ENCODE measurements around the gene ZFYVE1.

The ZFYVE1 gene

DNA sequence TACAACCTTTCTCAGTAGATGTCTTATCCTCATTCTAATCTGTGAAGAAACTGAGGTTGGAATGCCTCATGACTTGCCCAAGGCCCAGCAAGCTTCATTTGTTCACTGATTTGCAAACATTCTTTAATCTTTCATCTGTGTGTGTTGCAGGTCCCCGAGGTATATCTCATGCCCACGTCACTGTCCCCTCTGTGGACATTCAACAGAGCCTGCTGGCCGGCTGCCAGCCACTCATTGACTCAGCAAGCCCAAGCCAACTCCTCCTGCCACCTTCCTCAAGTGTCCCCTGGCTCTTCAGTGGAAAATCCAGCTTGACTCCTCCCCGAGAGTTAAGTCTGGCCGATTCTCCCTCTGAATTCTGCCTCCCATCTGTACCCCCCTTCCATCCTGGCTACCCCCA lies 102.6 kb downstream of the ZFYVE1 start:
- no peak for DNase-seq (ENCODE audit: low read depth, low spot score)

DNA sequence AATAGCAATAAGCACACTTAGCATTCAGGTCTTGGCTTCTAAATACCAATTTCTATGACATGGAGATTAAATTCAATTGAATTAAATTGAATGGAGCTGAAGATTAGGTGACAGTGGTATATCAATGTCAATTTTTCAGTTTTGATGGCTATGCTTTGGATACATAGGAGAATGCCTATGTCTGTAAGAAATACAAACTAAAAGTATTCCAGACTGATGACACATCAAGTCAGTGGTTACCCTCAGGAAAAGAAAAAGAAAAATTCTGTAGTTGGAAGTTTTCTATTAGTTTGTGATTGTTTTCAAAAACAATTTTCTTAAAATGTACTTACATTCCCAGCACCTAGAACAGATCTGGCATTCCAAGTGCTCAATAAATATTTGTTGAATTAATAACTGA lies 105.5 kb downstream of the ZFYVE1 start:
- DNase-seq (ENCODE audit: low read depth, low spot score): peak; percentile 21

DNA sequence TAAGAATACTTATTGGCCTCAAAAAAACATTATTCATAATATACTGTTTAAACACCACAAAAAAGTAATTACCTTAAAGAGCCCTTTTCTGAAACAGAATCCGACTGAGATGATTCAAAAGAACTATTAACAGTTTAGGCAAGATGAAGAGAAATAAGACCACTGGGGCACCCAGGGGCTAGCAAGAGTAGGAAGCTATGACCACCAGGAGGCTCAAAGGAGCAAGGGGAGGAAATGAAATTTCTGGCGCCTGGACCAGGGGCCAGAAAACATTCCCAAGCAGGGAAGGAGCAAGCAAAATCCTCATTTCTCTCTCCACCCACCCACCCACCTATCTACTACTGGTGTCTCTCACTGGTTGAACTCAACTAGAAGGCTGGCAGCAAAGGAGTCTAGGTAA lies 106.9 kb downstream of the ZFYVE1 start:
- no peak for DNase-seq (ENCODE audit: low read depth, low spot score)
